GM23338 (cell line): ENCODE results near the gene ZBTB7C. TPM values are rescaled to one million over a fixed set of nuclear protein-coding genes. Genes with fewer than 3 reads are reported as not detected.

Experiments used
- ATAC-seq: fragments of 200-7000 bp; cut with Tn5 transposase; 3 replicates; pipeline ENCODE4 v1.9.1; 2020
- DNase-seq: peaks from one replicate; pipeline ENCODE4 v3.0.0-alpha.2; 2015; ENCODE audit warnings: low spot score
- H2AFZ ChIP-seq: fragments of 200-600 bp; sonication (generic); 2 replicates; pipeline ENCODE4 v1.8.0; 2016; ENCODE audit warnings: antibody characterized with exemption, mild to moderate bottlenecking, moderate library complexity
- H3F3A ChIP-seq: fragments of 200-600 bp; sonication (generic); replicated peaks from 2 replicates; pipeline ENCODE4 v1.8.0; 2017; ENCODE audit warnings: antibody characterized with exemption, mixed run types, low read depth
- H3K27ac ChIP-seq: fragments of 200-600 bp; sonication (generic); 2 replicates; pipeline ENCODE4 v1.6.1; 2016; ENCODE audit warnings: low read depth
- H3K27me3 ChIP-seq: fragments of 200-600 bp; sonication (generic); 2 replicates; pipeline ENCODE4 v1.8.0; 2016; ENCODE audit warnings: mild to moderate bottlenecking, mixed run types, moderate library complexity; ENCODE audit not compliant: insufficient read depth
- H3K36me3 ChIP-seq: fragments of 200-600 bp; sonication (generic); 2 replicates; pipeline ENCODE4 v1.8.0; 2016; ENCODE audit warnings: mild to moderate bottlenecking; ENCODE audit not compliant: insufficient read depth
- H3K4me1 ChIP-seq: fragments of 200-600 bp; sonication (generic); 2 replicates; pipeline ENCODE4 v1.8.0; 2016; ENCODE audit warnings: mild to moderate bottlenecking, moderate library complexity; ENCODE audit not compliant: insufficient read depth
- H3K4me2 ChIP-seq: fragments of 200-600 bp; sonication (generic); 2 replicates; pipeline ENCODE4 v1.7.1; 2017; ENCODE audit warnings: mixed run types
- H3K4me3 ChIP-seq: fragments of 200-600 bp; sonication (generic); 2 replicates; pipeline ENCODE4 v1.6.1; 2016; ENCODE audit warnings: mixed run types
- H3K79me2 ChIP-seq: fragments of 200-600 bp; sonication (generic); replicated peaks from 2 replicates; pipeline ENCODE4 v1.8.0; 2017; ENCODE audit warnings: mild to moderate bottlenecking; ENCODE audit not compliant: insufficient read depth
- H3K9me2 ChIP-seq: fragments of 200-600 bp; sonication (generic); 2 replicates; pipeline ENCODE4 v1.8.0; 2017; ENCODE audit not compliant: insufficient read depth
- H4K20me1 ChIP-seq: fragments of 200-600 bp; sonication (generic); replicated peaks from 2 replicates; pipeline ENCODE4 v1.8.0; 2017; ENCODE audit warnings: mild to moderate bottlenecking; ENCODE audit not compliant: insufficient read depth
- H3K27ac Mint-ChIP-seq: 2 replicates; pipeline ENCODE4 v1.8.0; 2020; ENCODE audit warnings: inconsistent platforms, mild to moderate bottlenecking, moderate library complexity, mixed read lengths
- H3K27me3 Mint-ChIP-seq: 3 replicates; pipeline ENCODE4 v1.8.0; 2022; ENCODE audit warnings: low read depth, mild to moderate bottlenecking, moderate library complexity, mixed read lengths, inconsistent platforms; ENCODE audit not compliant: insufficient read depth, poor library complexity
- H3K36me3 Mint-ChIP-seq: 3 replicates; pipeline ENCODE4 v1.8.0; 2021; ENCODE audit warnings: low read depth, mild to moderate bottlenecking, inconsistent platforms, moderate library complexity, mixed read lengths
- H3K4me1 Mint-ChIP-seq: 3 replicates; pipeline ENCODE4 v1.8.0; 2020; ENCODE audit warnings: mild to moderate bottlenecking, inconsistent platforms, mixed read lengths
- H3K4me3 Mint-ChIP-seq: 3 replicates; pipeline ENCODE4 v1.8.0; 2021; ENCODE audit warnings: moderate library complexity, mild to moderate bottlenecking, inconsistent platforms, mixed read lengths
- H3K9me3 Mint-ChIP-seq: 3 replicates; pipeline ENCODE4 v1.8.0; 2020; ENCODE audit warnings: moderate library complexity, mild to moderate bottlenecking, inconsistent platforms, mixed read lengths
- CREB1 ChIP-seq: fragments of 250-450 bp; sonication (Bioruptor Pico); IDR thresholded peaks from 2 replicates; pipeline ENCODE4 v1.5.0; 2020; ENCODE audit warnings: low read depth, mild to moderate bottlenecking, moderate library complexity
- EZH2 ChIP-seq: fragments of 200-600 bp; sonication (generic); IDR thresholded peaks from one replicate; pipeline ENCODE4 v1.8.0; 2017; ENCODE audit warnings: antibody characterized with exemption, mild to moderate bottlenecking, low read depth; ENCODE audit not compliant: unreplicated experiment
- EZH2phosphoT487 ChIP-seq: fragments of 200-600 bp; sonication (generic); IDR thresholded peaks from one replicate; pipeline ENCODE4 v1.8.1; 2018; ENCODE audit warnings: antibody characterized with exemption; ENCODE audit not compliant: unreplicated experiment
- JUNB ChIP-seq: IDR thresholded peaks from one replicate; pipeline ENCODE4 v1.6.1; 2016; ENCODE audit warnings: antibody characterized with exemption; ENCODE audit not compliant: unreplicated experiment
- NANOG ChIP-seq: IDR thresholded peaks from 2 replicates; pipeline ENCODE4 v1.6.1; 2016; ENCODE audit warnings: antibody characterized with exemption, borderline replicate concordance
- POLR2AphosphoS5 ChIP-seq: IDR thresholded peaks from 2 replicates; pipeline ENCODE4 v1.6.1; 2016; ENCODE audit warnings: antibody characterized with exemption, low read depth
- STAT1 ChIP-seq: IDR thresholded peaks from one replicate; pipeline ENCODE4 v1.6.1; 2016; ENCODE audit warnings: antibody characterized with exemption; ENCODE audit not compliant: unreplicated experiment
- ZNF114 ChIP-seq: fragments of 250-450 bp; sonication (Bioruptor Pico); IDR thresholded peaks from 2 replicates; pipeline ENCODE4 v1.5.0; 2020; ENCODE audit warnings: mild to moderate bottlenecking, moderate library complexity
- ZNF331 ChIP-seq: fragments of 250-450 bp; sonication (Bioruptor Pico); IDR thresholded peaks from 2 replicates; pipeline ENCODE4 v1.5.0; 2020; ENCODE audit warnings: low read depth, mild to moderate bottlenecking, moderate library complexity
- polyA plus RNA-seq: library from polyadenylated mRNA; unstranded; fragments of >200 nt; fragmentation: Nextera tagmentation; extraction: Ambion mirVana; gene quantifications from 2 replicates; pipeline ENCODE4 v1.2.1, GENCODE V29; 2016
- total RNA-seq: library from RNA; depleted of rRNA; stranded (reverse); fragments of >200 nt; shearing (Covaris generic); gene quantifications from 2 replicates; pipeline ENCODE4 v1.2.3, GENCODE V29; 2014
- TF ChIP-seq, protein P1 (sequence below): fragments of 250-450 bp; sonication (Bioruptor Pico); IDR thresholded peaks from 2 replicates; pipeline ENCODE4 v1.5.0; 2020; ENCODE audit warnings: mild to moderate bottlenecking, moderate library complexity
- TF ChIP-seq, protein P2 (sequence below): IDR thresholded peaks from one replicate; pipeline ENCODE4 v1.6.1; 2018; ENCODE audit warnings: antibody characterized with exemption; ENCODE audit not compliant: unreplicated experiment
- TF ChIP-seq, protein P3 (sequence below), 2 experiments: fragments of 200-600 bp in 1 of 2; sonication (generic) in 1 of 2; conservative IDR thresholded peaks; 2 replicates each; pipeline versions ENCODE4 v1.5.1 to v1.6.1; 2016 to 2017; ENCODE audit warnings: antibody characterized with exemption in 2 of 2, low read depth in 2 of 2, mild to moderate bottlenecking in 2 of 2, moderate library complexity in 1 of 2
- TF ChIP-seq, protein P4 (sequence below): IDR thresholded peaks from 2 replicates; pipeline ENCODE4 v1.6.1; 2016; ENCODE audit warnings: antibody characterized with exemption

The ZBTB7C gene
- total and polyA plus RNA-seq, 2 experiments from 2014 or later: 0.03 to 0.14 TPM

DNA sequence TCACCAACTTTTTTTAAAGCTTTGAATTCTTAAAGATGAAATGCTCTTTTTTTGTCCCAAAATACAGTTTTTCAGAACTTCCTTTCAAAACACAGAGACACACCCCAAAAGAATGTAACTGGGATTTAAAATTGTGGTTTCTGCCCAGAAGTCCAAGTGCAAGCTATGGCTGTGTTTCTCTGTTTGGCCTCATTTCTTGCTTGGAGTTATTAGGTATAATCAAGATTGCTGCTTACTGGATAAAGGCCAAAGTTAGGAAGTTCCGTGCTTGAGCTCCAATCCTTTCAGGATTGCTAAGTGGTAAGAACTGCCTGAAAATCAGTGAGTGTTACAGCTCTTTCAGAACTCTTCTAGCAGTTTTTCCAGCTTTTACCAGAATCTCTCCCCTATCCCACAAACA lies 16.9 kb downstream of the ZBTB7C start:
- Histone ChIP-seq H3K4me2 (no peak overlapping the region), H3F3A (no peaks in the 10 kb centered on the region), H3K79me2 (no peaks in the 10 kb centered on the region), H3K27me3 (no peaks in the 10 kb centered on the region), H4K20me1 (no peaks in the 10 kb centered on the region; the same call in 1 of the 2 replicates), H3K4me3 (no peak overlapping the region), H3K36me3 (no peaks in the 10 kb centered on the region), H3K9me2 (no peaks in the 10 kb centered on the region), H3K4me1 (peaks cover 10% of the 10 kb centered on the region), H2AFZ (no peak overlapping the region), H3K27ac (no peak overlapping the region)
- Mint-ChIP-seq H3K27ac (no peak overlapping the region), H3K27me3 (peaks cover 4% of the 10 kb centered on the region), H3K4me1 (peaks cover 18% of the 10 kb centered on the region), H3K36me3 (no peaks in the 10 kb centered on the region), H3K4me3 (no peak overlapping the region), H3K9me3 (no peaks in the 10 kb centered on the region)
- DNase-seq (no peak), ATAC-seq (no peak)
- TF ChIP-seq, protein P1, sequence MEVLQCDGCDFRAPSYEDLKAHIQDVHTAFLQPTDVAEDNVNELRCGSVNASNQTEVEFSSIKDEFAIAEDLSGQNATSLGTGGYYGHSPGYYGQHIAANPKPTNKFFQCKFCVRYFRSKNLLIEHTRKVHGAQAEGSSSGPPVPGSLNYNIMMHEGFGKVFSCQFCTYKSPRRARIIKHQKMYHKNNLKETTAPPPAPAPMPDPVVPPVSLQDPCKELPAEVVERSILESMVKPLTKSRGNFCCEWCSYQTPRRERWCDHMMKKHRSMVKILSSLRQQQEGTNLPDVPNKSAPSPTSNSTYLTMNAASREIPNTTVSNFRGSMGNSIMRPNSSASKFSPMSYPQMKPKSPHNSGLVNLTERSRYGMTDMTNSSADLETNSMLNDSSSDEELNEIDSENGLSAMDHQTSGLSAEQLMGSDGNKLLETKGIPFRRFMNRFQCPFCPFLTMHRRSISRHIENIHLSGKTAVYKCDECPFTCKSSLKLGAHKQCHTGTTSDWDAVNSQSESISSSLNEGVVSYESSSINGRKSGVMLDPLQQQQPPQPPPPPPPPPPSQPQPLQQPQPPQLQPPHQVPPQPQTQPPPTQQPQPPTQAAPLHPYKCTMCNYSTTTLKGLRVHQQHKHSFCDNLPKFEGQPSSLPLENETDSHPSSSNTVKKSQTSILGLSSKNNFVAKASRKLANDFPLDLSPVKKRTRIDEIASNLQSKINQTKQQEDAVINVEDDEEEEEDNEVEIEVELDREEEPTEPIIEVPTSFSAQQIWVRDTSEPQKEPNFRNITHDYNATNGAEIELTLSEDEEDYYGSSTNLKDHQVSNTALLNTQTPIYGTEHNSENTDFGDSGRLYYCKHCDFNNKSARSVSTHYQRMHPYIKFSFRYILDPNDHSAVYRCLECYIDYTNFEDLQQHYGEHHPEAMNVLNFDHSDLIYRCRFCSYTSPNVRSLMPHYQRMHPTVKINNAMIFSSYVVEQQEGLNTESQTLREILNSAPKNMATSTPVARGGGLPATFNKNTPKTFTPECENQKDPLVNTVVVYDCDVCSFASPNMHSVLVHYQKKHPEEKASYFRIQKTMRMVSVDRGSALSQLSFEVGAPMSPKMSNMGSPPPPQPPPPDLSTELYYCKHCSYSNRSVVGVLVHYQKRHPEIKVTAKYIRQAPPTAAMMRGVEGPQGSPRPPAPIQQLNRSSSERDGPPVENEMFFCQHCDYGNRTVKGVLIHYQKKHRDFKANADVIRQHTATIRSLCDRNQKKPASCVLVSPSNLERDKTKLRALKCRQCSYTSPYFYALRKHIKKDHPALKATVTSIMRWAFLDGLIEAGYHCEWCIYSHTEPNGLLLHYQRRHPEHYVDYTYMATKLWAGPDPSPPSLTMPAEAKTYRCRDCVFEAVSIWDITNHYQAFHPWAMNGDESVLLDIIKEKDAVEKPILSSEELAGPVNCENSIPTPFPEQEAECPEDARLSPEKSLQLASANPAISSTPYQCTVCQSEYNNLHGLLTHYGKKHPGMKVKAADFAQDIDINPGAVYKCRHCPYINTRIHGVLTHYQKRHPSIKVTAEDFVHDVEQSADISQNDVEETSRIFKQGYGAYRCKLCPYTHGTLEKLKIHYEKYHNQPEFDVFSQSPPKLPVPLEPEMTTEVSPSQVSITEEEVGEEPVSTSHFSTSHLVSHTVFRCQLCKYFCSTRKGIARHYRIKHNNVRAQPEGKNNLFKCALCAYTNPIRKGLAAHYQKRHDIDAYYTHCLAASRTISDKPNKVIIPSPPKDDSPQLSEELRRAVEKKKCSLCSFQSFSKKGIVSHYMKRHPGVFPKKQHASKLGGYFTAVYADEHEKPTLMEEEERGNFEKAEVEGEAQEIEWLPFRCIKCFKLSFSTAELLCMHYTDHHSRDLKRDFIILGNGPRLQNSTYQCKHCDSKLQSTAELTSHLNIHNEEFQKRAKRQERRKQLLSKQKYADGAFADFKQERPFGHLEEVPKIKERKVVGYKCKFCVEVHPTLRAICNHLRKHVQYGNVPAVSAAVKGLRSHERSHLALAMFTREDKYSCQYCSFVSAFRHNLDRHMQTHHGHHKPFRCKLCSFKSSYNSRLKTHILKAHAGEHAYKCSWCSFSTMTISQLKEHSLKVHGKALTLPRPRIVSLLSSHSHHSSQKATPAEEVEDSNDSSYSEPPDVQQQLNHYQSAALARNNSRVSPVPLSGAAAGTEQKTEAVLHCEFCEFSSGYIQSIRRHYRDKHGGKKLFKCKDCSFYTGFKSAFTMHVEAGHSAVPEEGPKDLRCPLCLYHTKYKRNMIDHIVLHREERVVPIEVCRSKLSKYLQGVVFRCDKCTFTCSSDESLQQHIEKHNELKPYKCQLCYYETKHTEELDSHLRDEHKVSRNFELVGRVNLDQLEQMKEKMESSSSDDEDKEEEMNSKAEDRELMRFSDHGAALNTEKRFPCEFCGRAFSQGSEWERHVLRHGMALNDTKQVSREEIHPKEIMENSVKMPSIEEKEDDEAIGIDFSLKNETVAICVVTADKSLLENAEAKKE (CRISPR knock-in tag): no peak
- TF ChIP-seq ZNF114 (CRISPR knock-in tag) (no peak), EZH2 (no peak), EZH2phosphoT487 (no peak), POLR2AphosphoS5 (no peak), STAT1 (no peak), JUNB (no peak), ZNF331 (CRISPR knock-in tag) (no peak), CREB1 (CRISPR knock-in tag) (no peak), NANOG (no peak)
- TF ChIP-seq, protein P2, sequence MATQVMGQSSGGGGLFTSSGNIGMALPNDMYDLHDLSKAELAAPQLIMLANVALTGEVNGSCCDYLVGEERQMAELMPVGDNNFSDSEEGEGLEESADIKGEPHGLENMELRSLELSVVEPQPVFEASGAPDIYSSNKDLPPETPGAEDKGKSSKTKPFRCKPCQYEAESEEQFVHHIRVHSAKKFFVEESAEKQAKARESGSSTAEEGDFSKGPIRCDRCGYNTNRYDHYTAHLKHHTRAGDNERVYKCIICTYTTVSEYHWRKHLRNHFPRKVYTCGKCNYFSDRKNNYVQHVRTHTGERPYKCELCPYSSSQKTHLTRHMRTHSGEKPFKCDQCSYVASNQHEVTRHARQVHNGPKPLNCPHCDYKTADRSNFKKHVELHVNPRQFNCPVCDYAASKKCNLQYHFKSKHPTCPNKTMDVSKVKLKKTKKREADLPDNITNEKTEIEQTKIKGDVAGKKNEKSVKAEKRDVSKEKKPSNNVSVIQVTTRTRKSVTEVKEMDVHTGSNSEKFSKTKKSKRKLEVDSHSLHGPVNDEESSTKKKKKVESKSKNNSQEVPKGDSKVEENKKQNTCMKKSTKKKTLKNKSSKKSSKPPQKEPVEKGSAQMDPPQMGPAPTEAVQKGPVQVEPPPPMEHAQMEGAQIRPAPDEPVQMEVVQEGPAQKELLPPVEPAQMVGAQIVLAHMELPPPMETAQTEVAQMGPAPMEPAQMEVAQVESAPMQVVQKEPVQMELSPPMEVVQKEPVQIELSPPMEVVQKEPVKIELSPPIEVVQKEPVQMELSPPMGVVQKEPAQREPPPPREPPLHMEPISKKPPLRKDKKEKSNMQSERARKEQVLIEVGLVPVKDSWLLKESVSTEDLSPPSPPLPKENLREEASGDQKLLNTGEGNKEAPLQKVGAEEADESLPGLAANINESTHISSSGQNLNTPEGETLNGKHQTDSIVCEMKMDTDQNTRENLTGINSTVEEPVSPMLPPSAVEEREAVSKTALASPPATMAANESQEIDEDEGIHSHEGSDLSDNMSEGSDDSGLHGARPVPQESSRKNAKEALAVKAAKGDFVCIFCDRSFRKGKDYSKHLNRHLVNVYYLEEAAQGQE: no peak
- TF ChIP-seq, protein P3, sequence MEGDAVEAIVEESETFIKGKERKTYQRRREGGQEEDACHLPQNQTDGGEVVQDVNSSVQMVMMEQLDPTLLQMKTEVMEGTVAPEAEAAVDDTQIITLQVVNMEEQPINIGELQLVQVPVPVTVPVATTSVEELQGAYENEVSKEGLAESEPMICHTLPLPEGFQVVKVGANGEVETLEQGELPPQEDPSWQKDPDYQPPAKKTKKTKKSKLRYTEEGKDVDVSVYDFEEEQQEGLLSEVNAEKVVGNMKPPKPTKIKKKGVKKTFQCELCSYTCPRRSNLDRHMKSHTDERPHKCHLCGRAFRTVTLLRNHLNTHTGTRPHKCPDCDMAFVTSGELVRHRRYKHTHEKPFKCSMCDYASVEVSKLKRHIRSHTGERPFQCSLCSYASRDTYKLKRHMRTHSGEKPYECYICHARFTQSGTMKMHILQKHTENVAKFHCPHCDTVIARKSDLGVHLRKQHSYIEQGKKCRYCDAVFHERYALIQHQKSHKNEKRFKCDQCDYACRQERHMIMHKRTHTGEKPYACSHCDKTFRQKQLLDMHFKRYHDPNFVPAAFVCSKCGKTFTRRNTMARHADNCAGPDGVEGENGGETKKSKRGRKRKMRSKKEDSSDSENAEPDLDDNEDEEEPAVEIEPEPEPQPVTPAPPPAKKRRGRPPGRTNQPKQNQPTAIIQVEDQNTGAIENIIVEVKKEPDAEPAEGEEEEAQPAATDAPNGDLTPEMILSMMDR (conservative IDR thresholded peaks at IDR 0.05; ENCODE audit: low read depth in 2 of 2): no peak
- TF ChIP-seq, protein P4, sequence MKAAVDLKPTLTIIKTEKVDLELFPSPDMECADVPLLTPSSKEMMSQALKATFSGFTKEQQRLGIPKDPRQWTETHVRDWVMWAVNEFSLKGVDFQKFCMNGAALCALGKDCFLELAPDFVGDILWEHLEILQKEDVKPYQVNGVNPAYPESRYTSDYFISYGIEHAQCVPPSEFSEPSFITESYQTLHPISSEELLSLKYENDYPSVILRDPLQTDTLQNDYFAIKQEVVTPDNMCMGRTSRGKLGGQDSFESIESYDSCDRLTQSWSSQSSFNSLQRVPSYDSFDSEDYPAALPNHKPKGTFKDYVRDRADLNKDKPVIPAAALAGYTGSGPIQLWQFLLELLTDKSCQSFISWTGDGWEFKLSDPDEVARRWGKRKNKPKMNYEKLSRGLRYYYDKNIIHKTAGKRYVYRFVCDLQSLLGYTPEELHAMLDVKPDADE: no peak
